Measurements from ENCODE around the gene ENTPD8.

The ENTPD8 gene

GRCh38 chr9:137449081-137449844 lies 8.1 kb upstream of the ENTPD8 start:
- DNase-seq (ENCODE audit: low read depth in 2 of 2, low spot score in 1 of 2): no peak

- DNase-seq (ENCODE audit: low read depth in 2 of 2, low spot score in 1 of 2): no peak
Measured at GRCh38 chr9:137448602-137448962, 7.4 kb upstream of the ENTPD8 start.

- no peak for DNase-seq (ENCODE audit: low read depth in 2 of 2, low spot score in 1 of 2)
Measured at GRCh38 chr9:137447722-137448601, 6.8 kb upstream of the ENTPD8 start.

GRCh38 chr9:137446851-137447471 lies 5.8 kb upstream of the ENTPD8 start:
- no peak for DNase-seq (ENCODE audit: low read depth in 2 of 2, low spot score in 1 of 2)

- no peak for DNase-seq (ENCODE audit: low read depth in 2 of 2, low spot score in 1 of 2)
Measured at GRCh38 chr9:137445930-137446431, 4.8 kb upstream of the ENTPD8 start.

GRCh38 chr9:137445275-137445807 lies 4.2 kb upstream of the ENTPD8 start:
- DNase-seq (ENCODE audit: low read depth in 2 of 2, low spot score in 1 of 2): peak; percentile 71 to 86

- DNase-seq (ENCODE audit: low read depth in 2 of 2, low spot score in 1 of 2): no peak
Measured at GRCh38 chr9:137444106-137444790, 3.1 kb upstream of the ENTPD8 start.

GRCh38 chr9:137441935-137442321 lies 771 bp upstream of the ENTPD8 start:
- DNase-seq (ENCODE audit: low read depth in 2 of 2, low spot score in 1 of 2): no peak

GRCh38 chr9:137439158-137439714 lies 1.9 kb downstream of the ENTPD8 start:
- no peak for DNase-seq (ENCODE audit: low read depth in 2 of 2, low spot score in 1 of 2)

GRCh38 chr9:137438591-137439157 lies 2.5 kb downstream of the ENTPD8 start:
- DNase-seq (ENCODE audit: low read depth in 2 of 2, low spot score in 1 of 2): no peak

- DNase-seq (ENCODE audit: low read depth in 2 of 2, low spot score in 1 of 2): no peak
Measured at GRCh38 chr9:137437691-137438590, 3.2 kb downstream of the ENTPD8 start.

GRCh38 chr9:137436761-137437600 lies 4.2 kb downstream of the ENTPD8 start:
- DNase-seq (ENCODE audit: low read depth in 2 of 2, low spot score in 1 of 2): no peak

GRCh38 chr9:137435980-137436760 lies 5.0 kb downstream of the ENTPD8 start:
- DNase-seq (ENCODE audit: low read depth in 2 of 2, low spot score in 1 of 2): no peak

- no peak for DNase-seq (ENCODE audit: low read depth in 2 of 2, low spot score in 1 of 2)
Measured at GRCh38 chr9:137435381-137435891, 5.7 kb downstream of the ENTPD8 start.

GRCh38 chr9:137434498-137435380 lies 6.4 kb downstream of the ENTPD8 start:
- no peak for DNase-seq (ENCODE audit: low read depth in 2 of 2, low spot score in 1 of 2)

- DNase-seq (ENCODE audit: low read depth in 2 of 2, low spot score in 1 of 2): no peak
Measured at GRCh38 chr9:137433916-137434431, 7.2 kb downstream of the ENTPD8 start.
